OCI-LY3 (cell line): ENCODE data around the gene RDH8.

Experiments used
- EZH2phosphoT487 ChIP-seq: fragments of 200-600 bp; shearing (Covaris generic); IDR thresholded peaks from 2 replicates; pipeline ENCODE4 v1.6.1; 2018; ENCODE audit warnings: antibody characterized with exemption, mixed run types, low read depth
- TF ChIP-seq, protein P1 (sequence below): fragments of 200-600, 300-600 bp; sonication (generic); IDR thresholded peaks from 2 replicates; pipeline ENCODE4 v1.5.1; 2014; ENCODE audit warnings: antibody characterized with exemption, low read length, low read depth

DNA sequence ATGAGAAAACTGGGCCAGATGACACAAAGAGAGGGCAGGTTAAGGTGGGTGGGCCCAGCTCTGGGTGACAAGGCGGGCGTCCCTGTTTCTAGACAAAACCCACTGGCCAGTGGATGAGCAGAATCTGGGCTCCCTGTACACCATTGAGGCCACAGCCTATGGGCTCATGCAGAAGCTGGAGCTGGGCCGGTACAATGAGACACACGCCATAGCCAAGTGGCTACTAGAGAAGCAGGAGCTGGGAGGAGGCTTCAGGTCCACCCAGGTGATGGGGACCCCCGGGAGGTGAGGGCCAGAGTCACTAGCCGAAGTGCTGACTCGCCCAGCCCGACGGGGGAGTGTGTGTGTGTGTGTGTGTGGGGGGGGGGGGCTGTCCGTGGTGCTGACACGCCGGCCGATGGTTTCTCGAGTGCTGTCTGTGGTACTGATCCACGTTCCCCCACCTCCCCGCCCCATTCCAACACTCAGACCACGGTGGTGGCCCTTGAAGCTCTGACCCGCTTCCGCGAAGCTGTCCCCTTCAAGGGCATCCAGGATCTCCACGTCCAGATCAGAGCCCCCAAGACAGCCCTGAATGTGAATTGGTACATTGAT lies 48.5 kb downstream of the RDH8 start:
- no peak for TF ChIP-seq EZH2phosphoT487
- TF ChIP-seq, protein P1, sequence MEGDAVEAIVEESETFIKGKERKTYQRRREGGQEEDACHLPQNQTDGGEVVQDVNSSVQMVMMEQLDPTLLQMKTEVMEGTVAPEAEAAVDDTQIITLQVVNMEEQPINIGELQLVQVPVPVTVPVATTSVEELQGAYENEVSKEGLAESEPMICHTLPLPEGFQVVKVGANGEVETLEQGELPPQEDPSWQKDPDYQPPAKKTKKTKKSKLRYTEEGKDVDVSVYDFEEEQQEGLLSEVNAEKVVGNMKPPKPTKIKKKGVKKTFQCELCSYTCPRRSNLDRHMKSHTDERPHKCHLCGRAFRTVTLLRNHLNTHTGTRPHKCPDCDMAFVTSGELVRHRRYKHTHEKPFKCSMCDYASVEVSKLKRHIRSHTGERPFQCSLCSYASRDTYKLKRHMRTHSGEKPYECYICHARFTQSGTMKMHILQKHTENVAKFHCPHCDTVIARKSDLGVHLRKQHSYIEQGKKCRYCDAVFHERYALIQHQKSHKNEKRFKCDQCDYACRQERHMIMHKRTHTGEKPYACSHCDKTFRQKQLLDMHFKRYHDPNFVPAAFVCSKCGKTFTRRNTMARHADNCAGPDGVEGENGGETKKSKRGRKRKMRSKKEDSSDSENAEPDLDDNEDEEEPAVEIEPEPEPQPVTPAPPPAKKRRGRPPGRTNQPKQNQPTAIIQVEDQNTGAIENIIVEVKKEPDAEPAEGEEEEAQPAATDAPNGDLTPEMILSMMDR, result no peak
